Tibial artery (tissue), 4 donors: ENCODE results near the gene ANKRD33B.

ENCODE experiments used
- DNase-seq, 2 donors: peaks; one replicate each; pipeline ENCODE4 v3.0.0-alpha.2; 2019
- H3K27ac ChIP-seq, 2 donors: fragments of 200-600 bp; sonication (generic) in 1 of 2; 1 replicate in 1 of 2; 2 replicates in 1 of 2; pipeline ENCODE4 v1.5.1; 2018 to 2019; ENCODE audit warnings: mild to moderate bottlenecking in 1 of 2
- H3K27me3 ChIP-seq, 2 donors: fragments of 200-600 bp; sonication (generic) in 1 of 2; one replicate each; pipeline versions ENCODE4 v1.5.1 to v1.6.0; 2016 to 2019
- H3K36me3 ChIP-seq, 3 donors: fragments of 200-600 bp; sonication (generic) in 2 of 3; one replicate each; pipeline ENCODE4 v1.5.1; 2016 to 2019; ENCODE audit warnings: mild to moderate bottlenecking in 2 of 3
- H3K4me1 ChIP-seq, 4 donors: fragments of 200-600 bp; sonication (generic) in 2 of 4; 1 replicate in 3 of 4; 2 replicates in 1 of 4; pipeline ENCODE4 v1.5.1; 2016 to 2019
- H3K4me3 ChIP-seq, 2 donors: fragments of 200-600 bp; sonication (generic) in 1 of 2; 1 replicate in 1 of 2; 2 replicates in 1 of 2; pipeline ENCODE4 v1.5.1; 2018 to 2019; ENCODE audit warnings: mild to moderate bottlenecking in 2 of 2
- H3K9me3 ChIP-seq, 3 donors: fragments of 200-600 bp; sonication (generic) in 1 of 3; one replicate each; pipeline ENCODE4 v1.5.1; 2016 to 2019
- intact Hi-C: fragments of 100-400 bp; cut with DNase I; formaldehyde crosslinking; loops from one replicate; pipeline ENCODE4 v1.15.0; 2023; ENCODE audit warnings: low total_unique reads
- TF ChIP-seq, protein P1 (sequence below), 2 experiments: fragments of 200-600 bp in 1 of 2; fragments of 450-650 bp in 1 of 2; IDR thresholded peaks; one replicate each; pipeline ENCODE4 v1.5.1; 2017 to 2019; ENCODE audit warnings: antibody characterized with exemption in 2 of 2, mild to moderate bottlenecking in 1 of 2, moderate library complexity in 1 of 2

The ANKRD33B gene

DNA sequence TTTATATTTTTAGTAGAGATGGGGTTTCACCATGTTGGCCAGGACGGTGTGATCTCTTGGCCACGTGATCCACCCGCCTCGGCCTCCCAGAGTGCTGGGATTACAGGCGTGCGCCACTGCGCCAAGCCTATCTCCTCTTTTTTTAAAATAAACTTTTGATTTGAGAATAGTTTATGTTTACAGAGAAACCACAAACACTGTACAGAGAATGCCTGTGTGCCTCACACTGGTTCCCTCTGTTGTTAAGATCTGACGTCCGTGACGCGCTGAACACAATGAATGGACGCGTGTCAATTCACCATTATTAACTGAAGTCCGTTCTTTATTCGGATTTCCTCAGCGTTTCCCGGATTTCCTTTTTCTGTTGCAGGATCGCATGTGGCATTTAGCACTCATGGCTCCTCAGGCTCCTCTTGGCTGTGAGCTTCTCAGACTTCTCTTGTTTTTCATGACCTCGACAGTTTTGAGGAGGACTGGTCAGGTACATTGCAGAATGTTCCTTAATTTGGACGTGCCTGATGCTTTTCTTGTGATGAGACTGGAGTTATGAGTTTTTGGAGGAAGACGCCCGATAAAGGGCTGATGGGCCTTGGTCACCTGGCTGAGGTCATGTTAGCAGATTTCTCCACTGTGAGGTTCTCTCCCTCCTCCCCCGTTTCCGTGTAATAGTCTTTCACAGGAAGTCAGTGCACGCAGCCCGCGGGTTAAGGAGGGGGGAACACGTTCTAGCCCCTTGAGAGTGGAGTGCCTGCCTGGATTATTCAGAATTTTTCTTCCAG, 69.6 kb downstream of the ANKRD33B start:
- H3K9me3 ChIP-seq, result no peaks in the 10 kb centered on the region
- intact Hi-C loops, result no loop called here
- no peak overlapping the region for H3K4me3 ChIP-seq
- H3K27ac ChIP-seq, result no peak overlapping the region
- no peak for DNase-seq
- H3K4me1 ChIP-seq, result no peaks in the 10 kb centered on the region
- H3K27me3 ChIP-seq, result no peaks in the 10 kb centered on the region
- TF ChIP-seq, protein P1, sequence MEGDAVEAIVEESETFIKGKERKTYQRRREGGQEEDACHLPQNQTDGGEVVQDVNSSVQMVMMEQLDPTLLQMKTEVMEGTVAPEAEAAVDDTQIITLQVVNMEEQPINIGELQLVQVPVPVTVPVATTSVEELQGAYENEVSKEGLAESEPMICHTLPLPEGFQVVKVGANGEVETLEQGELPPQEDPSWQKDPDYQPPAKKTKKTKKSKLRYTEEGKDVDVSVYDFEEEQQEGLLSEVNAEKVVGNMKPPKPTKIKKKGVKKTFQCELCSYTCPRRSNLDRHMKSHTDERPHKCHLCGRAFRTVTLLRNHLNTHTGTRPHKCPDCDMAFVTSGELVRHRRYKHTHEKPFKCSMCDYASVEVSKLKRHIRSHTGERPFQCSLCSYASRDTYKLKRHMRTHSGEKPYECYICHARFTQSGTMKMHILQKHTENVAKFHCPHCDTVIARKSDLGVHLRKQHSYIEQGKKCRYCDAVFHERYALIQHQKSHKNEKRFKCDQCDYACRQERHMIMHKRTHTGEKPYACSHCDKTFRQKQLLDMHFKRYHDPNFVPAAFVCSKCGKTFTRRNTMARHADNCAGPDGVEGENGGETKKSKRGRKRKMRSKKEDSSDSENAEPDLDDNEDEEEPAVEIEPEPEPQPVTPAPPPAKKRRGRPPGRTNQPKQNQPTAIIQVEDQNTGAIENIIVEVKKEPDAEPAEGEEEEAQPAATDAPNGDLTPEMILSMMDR (IDR thresholded peaks at IDR 0.05), result no peak
- no peaks in the 10 kb centered on the region for H3K36me3 ChIP-seq

DNA sequence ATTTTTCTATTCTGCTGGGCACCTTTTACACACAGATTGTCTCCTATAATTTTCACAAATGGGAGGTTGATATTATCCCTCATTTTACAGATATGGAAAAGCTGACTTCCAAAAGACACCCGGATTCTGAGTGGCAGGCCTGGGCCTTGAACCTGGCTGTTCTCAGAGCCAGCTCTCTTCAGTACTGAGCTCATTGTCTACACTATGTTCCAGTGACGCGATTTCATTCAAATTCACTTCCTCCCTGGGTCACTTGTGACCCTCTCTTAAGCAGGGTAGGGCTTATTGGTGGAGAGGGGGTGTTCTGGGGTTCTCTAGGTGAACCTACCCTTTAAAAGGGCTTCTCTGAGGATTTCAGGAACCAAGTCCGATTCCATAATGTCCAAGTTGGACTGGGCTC, 70.2 kb downstream of the ANKRD33B start:
- no peaks in the 10 kb centered on the region for H3K27me3 ChIP-seq
- no peak for DNase-seq
- intact Hi-C loops, result no loop called here
- no peaks in the 10 kb centered on the region for H3K4me1 ChIP-seq
- no peaks in the 10 kb centered on the region for H3K9me3 ChIP-seq
- no peak overlapping the region for H3K4me3 ChIP-seq
- TF ChIP-seq, protein P1 (IDR thresholded peaks at IDR 0.05), result no peak
- H3K36me3 ChIP-seq, result no peaks in the 10 kb centered on the region
- no peak overlapping the region for H3K27ac ChIP-seq

DNA sequence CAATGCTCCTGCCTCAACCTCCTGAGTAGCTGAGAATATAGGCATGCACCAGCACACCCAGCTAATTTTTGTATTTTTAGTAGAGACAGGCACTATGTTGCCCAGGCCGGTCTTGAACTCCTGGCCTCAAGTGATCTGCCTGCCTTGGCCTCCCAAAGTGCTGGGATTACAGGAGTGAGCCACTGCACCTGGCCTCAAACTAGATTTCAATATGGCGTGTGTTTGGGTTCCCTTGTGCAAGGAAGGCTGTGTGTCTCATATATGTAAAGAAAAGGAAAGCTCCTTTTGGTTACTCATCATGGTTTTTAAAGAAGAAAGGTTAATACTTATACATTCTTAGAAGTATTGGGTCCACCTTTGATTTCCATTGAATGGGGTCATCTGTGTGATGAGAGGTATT, 70.7 kb downstream of the ANKRD33B start:
- TF ChIP-seq, protein P1 (IDR thresholded peaks at IDR 0.05), result no peak
- H3K4me3 ChIP-seq, result no peak overlapping the region
- no peak for DNase-seq
- H3K4me1 ChIP-seq, result no peaks in the 10 kb centered on the region
- intact Hi-C loops, result no loop called here
- H3K36me3 ChIP-seq, result no peaks in the 10 kb centered on the region
- no peak overlapping the region for H3K27ac ChIP-seq
- H3K27me3 ChIP-seq, result no peaks in the 10 kb centered on the region
- H3K9me3 ChIP-seq, result no peaks in the 10 kb centered on the region

DNA sequence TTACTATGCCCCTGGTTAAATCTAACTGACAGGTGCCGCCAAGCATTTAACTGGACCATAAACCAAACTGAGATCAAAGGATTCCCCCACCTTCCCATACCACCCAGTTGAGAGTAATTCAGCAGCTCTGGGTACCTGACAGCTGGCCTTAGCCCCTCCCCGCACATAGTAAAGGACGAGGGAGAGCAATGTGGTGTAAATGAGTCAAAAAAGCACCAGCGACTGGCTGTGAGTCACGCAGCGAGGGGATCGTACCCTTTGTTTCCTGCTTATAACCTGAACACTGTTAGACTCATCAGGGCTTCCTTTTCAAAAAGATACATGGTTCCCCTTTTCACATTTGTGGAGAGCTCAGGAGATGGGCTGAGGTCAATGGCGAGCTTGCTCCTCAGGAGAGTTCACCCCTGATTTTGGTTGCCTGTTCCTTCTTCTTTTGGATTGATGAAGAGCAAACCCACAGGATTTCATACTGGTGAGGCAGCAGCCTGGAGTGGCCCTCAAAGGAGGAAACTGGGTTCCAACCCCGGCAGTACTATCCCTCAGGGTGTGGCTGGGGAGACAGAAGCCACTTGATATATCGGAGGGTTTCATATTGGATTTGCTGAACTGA, 71.5 kb downstream of the ANKRD33B start:
- H3K27ac ChIP-seq, result no peak overlapping the region
- no peak overlapping the region for H3K4me3 ChIP-seq
- no peaks in the 10 kb centered on the region for H3K9me3 ChIP-seq
- TF ChIP-seq, protein P1 (IDR thresholded peaks at IDR 0.05), result no peak
- DNase-seq, result no peak
- H3K36me3 ChIP-seq, result no peaks in the 10 kb centered on the region
- intact Hi-C loops, result no loop called here
- H3K4me1 ChIP-seq, result no peaks in the 10 kb centered on the region
- H3K27me3 ChIP-seq, result no peaks in the 10 kb centered on the region

DNA sequence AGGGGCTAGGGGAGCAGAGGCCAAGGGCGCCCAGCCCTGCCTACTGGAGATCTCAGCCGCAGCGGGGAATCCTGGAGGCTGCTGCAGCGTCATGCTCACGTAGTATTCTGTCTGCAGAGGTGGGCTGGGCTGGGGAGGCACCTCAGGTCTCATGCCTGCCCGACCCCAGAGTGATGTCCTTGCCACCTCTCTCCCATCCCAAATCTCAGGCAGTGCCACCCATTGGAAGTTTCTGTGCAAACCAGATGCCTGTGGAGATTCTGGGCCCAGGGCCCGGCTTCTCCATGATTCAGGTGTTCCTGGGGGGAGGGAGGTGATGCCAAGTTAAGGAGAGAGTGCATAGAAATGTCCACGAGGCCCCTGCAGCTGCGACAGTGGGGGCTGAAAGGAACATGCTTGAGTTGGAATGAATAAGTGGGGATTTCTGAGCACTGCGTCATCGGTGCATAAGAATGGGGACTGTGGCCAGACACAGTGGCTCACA, 72.0 kb downstream of the ANKRD33B start:
- intact Hi-C loops, result no loop called here
- Histone ChIP-seq H3K27ac (no peak overlapping the region), H3K27me3 (no peaks in the 10 kb centered on the region), H3K4me1 (no peaks in the 10 kb centered on the region), H3K9me3 (no peaks in the 10 kb centered on the region), H3K36me3 (no peaks in the 10 kb centered on the region), H3K4me3 (no peak overlapping the region)
- no peak for DNase-seq
- TF ChIP-seq, protein P1 (IDR thresholded peaks at IDR 0.05), result no peak
